ENCODE data around the gene PRRT1B.
"Not testable (repeated sequence)": the region's sequence is repeated elsewhere in the genome, so short reads cannot be mapped to it uniquely, and the experiment has no call there.

PRRT1B gene

DNA sequence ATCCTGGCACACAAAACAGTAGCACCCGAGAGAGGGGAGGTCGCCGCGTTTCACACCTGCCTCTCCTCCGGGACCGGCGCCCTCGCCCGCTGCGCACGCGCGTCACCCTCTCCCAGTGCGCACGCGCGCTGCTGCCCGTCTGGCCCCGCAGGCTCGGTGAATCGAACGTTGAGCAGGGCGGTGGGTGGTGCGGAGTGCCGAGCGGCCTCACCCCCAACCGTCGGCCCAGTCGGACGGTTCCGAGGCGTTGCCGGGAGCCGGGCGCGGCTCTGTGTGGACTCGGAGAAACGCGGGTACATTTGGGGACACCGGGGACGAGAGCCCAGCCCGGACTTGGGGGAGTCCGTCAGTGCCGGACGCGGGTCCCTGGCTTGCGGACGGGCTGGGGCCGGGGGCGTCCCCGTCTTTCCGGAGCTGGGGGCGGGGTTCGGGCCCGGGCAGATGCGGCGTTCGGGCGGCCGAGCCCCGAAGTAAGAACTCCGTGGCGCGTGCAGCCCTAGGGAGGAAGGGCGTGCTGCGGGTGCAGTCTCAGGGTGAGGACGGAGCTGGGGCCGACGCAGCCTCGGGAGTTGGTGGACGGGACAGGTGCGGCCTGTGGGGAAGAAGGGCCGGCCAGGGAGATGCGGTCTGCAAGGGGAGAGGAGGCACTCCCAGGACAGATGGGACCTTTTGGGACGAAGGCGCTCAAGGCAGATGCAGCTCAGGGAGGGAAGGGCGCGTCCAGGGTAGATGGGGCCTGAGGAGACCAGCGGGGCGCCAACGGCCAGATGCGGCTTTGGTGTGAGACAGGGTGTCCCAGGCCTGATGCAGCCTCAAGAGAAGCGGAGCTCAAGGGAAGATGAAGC, 42.3 kb upstream of the PRRT1B start, which contains the start of gene POMT1:
POMT1 (plus strand) TSS at position 138 of the 845 bp plus-strand sequence. CDS start 1,301 bp downstream, outside the sequence.
- Histone ChIP-seq H3K9ac (ENCODE audit: insufficient read length, low read depth) (peak within 1 kb of the TSS; percentile 92), H3K36me3 (ENCODE audit: insufficient read depth, insufficient read length, low read length) (peaks cover 47% of the 10 kb centered on the region)

DNA sequence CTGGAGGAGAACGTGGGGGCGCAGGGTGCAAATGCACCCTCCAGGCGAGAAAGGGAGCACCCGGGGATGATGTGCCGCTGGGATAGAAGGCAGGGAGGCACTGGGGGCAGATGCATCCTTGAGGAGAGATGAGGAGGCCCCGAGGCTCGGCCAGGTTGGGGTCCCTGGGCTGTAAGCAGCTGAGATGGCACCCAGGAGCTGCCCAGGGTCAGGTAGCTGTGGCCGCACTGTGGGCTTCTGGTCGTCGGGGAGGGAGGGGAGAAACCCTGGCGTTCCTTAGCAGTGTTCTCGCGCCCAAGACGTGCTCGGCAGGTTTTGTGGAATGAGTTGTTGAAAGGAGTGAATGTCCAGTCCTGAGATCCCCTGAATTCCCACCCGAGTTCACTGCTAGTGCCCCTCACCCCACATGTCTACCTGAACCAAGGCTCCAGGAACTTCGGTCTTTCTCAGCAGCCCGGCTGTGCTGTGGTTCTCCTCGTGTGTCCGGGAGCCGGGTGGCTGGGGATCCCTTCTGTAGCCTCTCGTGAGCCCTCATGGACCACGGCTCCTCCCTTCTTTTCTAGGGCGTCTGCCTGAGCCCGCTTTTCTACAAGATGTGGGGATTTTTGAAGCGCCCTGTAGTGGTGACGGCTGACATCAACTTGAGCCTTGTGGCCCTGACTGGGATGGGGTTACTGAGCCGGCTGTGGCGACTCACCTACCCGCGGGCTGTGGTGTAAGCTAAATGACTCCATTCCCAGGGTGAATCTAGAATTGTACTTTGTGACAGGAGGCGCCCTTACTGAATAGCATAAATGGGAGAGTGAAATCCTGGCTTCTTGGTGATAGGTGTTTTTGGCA, 41.5 kb upstream of the PRRT1B start:
- Histone ChIP-seq H3K27me3 (ENCODE audit: insufficient read depth, insufficient read length) (peaks cover 6% of the 10 kb centered on the region), H3K36me3 (ENCODE audit: insufficient read depth, insufficient read length, low read length) (peaks cover 43% of the 10 kb centered on the region), H3K9ac (ENCODE audit: insufficient read length, low read depth) (peak overlapping the region; percentile 92), H3K4me3 (ENCODE audit: insufficient read length, low read depth) (peak overlapping the region; percentile 85), H3K9me3 (ENCODE audit: insufficient read depth, low read length) (no peaks in the 10 kb centered on the region), H3K4me1 (ENCODE audit: insufficient read depth, insufficient read length) (peaks cover 9% of the 10 kb centered on the region)
- no peak for DNase-seq (ENCODE audit: low read depth, low spot score)
- TF ChIP-seq ZNF274 (IDR thresholded peaks at IDR 0.05; ENCODE audit: low read depth, low read length) (no peak), YY1 (IDR thresholded peaks at IDR 0.05; ENCODE audit: insufficient read depth, insufficient read length) (no peak), SUZ12 (IDR thresholded peaks at IDR 0.05; ENCODE audit: extremely low read depth, insufficient read depth, insufficient read length) (no peak)

More for the DNA sequence above, 42.3 kb upstream of the PRRT1B start, which contains the start of gene POMT1:
- DNase-seq (ENCODE audit: low read depth, low spot score), result peak; percentile 79
- TF ChIP-seq ZNF274 (IDR thresholded peaks at IDR 0.05; ENCODE audit: low read depth, low read length), result no peak
- no peak for TF ChIP-seq SUZ12 (IDR thresholded peaks at IDR 0.05; ENCODE audit: extremely low read depth, insufficient read depth, insufficient read length)
- no peak for TF ChIP-seq YY1 (IDR thresholded peaks at IDR 0.05; ENCODE audit: insufficient read depth, insufficient read length)
- Histone ChIP-seq H3K4me3 (ENCODE audit: insufficient read length, low read depth) (peak within 1 kb of the TSS; percentile 85), H3K9me3 (ENCODE audit: insufficient read depth, low read length) (no peaks in the 10 kb centered on the region), H3K4me1 (ENCODE audit: insufficient read depth, insufficient read length) (peaks cover 9% of the 10 kb centered on the region), H3K27me3 (ENCODE audit: insufficient read depth, insufficient read length) (peaks cover 6% of the 10 kb centered on the region)

DNA sequence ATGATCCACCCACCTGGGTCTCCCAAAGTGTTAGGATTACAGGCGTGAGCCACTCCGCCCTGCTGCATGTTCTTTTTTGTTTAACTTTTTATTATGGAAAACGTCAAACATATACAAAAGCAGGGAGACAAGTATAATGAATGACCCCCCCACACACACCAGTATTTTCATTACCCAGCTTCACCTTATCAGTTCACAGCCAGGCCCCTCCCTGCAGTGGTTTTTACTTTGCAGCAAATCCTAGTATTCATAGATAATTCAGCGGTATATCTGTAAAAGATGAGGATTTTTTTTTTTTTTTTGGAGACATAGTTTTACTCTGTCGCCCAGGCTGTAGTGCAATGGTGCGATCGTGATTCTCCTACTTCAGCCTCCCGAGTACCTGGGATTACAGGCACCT, 40.3 kb upstream of the PRRT1B start:
- no peak for DNase-seq (ENCODE audit: low read depth, low spot score)
- Histone ChIP-seq H3K4me3 (ENCODE audit: insufficient read length, low read depth) (no peak overlapping the region), H3K27me3 (ENCODE audit: insufficient read depth, insufficient read length) (peaks cover 6% of the 10 kb centered on the region), H3K9ac (ENCODE audit: insufficient read length, low read depth) (no peak overlapping the region), H3K36me3 (ENCODE audit: insufficient read depth, insufficient read length, low read length) (peaks cover 43% of the 10 kb centered on the region), H3K9me3 (ENCODE audit: insufficient read depth, low read length) (no peaks in the 10 kb centered on the region), H3K4me1 (ENCODE audit: insufficient read depth, insufficient read length) (peaks cover 4% of the 10 kb centered on the region)
- TF ChIP-seq SUZ12 (IDR thresholded peaks at IDR 0.05; ENCODE audit: extremely low read depth, insufficient read depth, insufficient read length), result no peak
- no peak for TF ChIP-seq YY1 (IDR thresholded peaks at IDR 0.05; ENCODE audit: insufficient read depth, insufficient read length)
- TF ChIP-seq ZNF274 (IDR thresholded peaks at IDR 0.05; ENCODE audit: low read depth, low read length), result no peak

DNA sequence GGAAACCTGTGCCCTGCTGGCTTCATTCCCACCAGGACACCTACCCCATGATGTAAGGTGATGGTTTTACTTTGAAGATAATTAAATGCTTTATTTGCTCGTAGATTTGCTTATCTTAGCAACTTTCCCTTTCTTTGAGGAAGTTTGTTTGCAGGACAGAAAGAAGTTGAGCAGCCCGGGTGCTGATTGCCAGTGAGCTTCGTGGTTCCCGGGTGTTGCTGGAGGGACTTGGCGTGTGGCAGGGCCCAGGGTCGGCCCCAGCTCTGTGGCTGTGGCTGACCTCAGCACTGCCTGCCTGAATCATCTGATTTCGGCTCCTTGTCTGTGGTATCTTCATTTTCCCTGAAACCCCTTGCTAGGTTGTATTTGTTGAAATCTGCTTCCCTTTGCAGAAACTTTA, 33.9 kb upstream of the PRRT1B start:
- TF ChIP-seq YY1 (IDR thresholded peaks at IDR 0.05; ENCODE audit: insufficient read depth, insufficient read length), result no peak
- no peak for TF ChIP-seq SUZ12 (IDR thresholded peaks at IDR 0.05; ENCODE audit: extremely low read depth, insufficient read depth, insufficient read length)
- TF ChIP-seq ZNF274 (IDR thresholded peaks at IDR 0.05; ENCODE audit: low read depth, low read length), result no peak
- H3K4me3 ChIP-seq (ENCODE audit: insufficient read length, low read depth), result no peak overlapping the region
- H3K4me1 ChIP-seq (ENCODE audit: insufficient read depth, insufficient read length), result no peaks in the 10 kb centered on the region
- no peak overlapping the region for H3K9ac ChIP-seq (ENCODE audit: insufficient read length, low read depth)
- H3K9me3 ChIP-seq (ENCODE audit: insufficient read depth, low read length), result peaks cover 8% of the 10 kb centered on the region; the same call in 1 of the 2 replicates
- H3K36me3 ChIP-seq (ENCODE audit: insufficient read depth, insufficient read length, low read length), result peaks cover 88% of the 10 kb centered on the region
- DNase-seq (ENCODE audit: low read depth, low spot score), result no peak
- H3K27me3 ChIP-seq (ENCODE audit: insufficient read depth, insufficient read length), result no peaks in the 10 kb centered on the region

DNA sequence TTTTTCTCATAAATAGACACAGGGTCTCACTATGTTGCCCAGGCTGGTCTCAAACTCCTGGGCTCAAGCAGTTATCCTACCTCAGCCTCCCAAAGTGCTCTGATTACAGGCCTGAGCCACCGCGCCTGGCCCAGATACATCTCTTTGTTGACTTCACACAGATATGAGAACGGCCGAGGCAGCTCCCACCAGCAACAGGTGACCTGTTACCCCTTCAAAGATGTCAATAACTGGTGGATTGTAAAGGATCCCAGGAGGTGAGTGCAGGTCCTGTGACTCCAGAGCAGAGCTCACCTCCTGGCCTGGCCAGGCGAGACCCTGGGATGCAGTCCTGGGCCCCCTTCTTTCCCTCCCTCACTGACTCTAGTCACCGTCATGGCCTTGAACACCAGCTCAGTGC, 33.4 kb upstream of the PRRT1B start:
- TF ChIP-seq ZNF274 (IDR thresholded peaks at IDR 0.05; ENCODE audit: low read depth, low read length), result no peak
- no peak for TF ChIP-seq SUZ12 (IDR thresholded peaks at IDR 0.05; ENCODE audit: extremely low read depth, insufficient read depth, insufficient read length)
- Histone ChIP-seq H3K4me3 (ENCODE audit: insufficient read length, low read depth) (no peak overlapping the region), H3K9me3 (ENCODE audit: insufficient read depth, low read length) (peaks cover 8% of the 10 kb centered on the region; the same call in 1 of the 2 replicates), H3K9ac (ENCODE audit: insufficient read length, low read depth) (no peak overlapping the region), H3K27me3 (ENCODE audit: insufficient read depth, insufficient read length) (no peaks in the 10 kb centered on the region), H3K4me1 (ENCODE audit: insufficient read depth, insufficient read length) (no peaks in the 10 kb centered on the region), H3K36me3 (ENCODE audit: insufficient read depth, insufficient read length, low read length) (peaks cover 90% of the 10 kb centered on the region)
- no peak for DNase-seq (ENCODE audit: low read depth, low spot score)

DNA sequence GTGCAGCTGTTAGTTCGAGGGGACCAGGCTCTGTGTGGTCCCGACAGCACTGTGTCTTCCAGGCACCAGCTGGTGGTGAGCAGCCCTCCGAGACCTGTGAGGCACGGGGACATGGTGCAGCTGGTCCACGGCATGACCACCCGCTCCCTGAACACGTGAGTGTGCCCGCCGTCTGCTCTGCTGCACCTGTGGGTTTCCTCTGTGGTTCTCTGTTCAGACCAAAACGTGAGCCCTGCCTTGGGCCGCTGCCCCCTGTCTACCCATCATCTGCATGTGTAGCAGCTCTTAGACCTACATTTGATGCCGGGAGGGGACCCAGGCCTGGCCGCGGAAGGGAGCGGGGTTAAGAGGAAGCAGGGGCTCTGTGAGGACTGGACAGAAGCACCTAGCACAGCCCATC, 32.1 kb upstream of the PRRT1B start:
- no peak for TF ChIP-seq ZNF274 (IDR thresholded peaks at IDR 0.05; ENCODE audit: low read depth, low read length)
- no peak for TF ChIP-seq YY1 (IDR thresholded peaks at IDR 0.05; ENCODE audit: insufficient read depth, insufficient read length)
- TF ChIP-seq SUZ12 (IDR thresholded peaks at IDR 0.05; ENCODE audit: extremely low read depth, insufficient read depth, insufficient read length), result no peak
- H3K9me3 ChIP-seq (ENCODE audit: insufficient read depth, low read length), result peaks cover 8% of the 10 kb centered on the region; the same call in 1 of the 2 replicates
- H3K36me3 ChIP-seq (ENCODE audit: insufficient read depth, insufficient read length, low read length), result peaks cover 94% of the 10 kb centered on the region
- no peaks in the 10 kb centered on the region for H3K27me3 ChIP-seq (ENCODE audit: insufficient read depth, insufficient read length)
- DNase-seq (ENCODE audit: low read depth, low spot score), result no peak
- H3K4me3 ChIP-seq (ENCODE audit: insufficient read length, low read depth), result no peak overlapping the region
- H3K4me1 ChIP-seq (ENCODE audit: insufficient read depth, insufficient read length), result no peaks in the 10 kb centered on the region
- H3K9ac ChIP-seq (ENCODE audit: insufficient read length, low read depth), result no peak overlapping the region

DNA sequence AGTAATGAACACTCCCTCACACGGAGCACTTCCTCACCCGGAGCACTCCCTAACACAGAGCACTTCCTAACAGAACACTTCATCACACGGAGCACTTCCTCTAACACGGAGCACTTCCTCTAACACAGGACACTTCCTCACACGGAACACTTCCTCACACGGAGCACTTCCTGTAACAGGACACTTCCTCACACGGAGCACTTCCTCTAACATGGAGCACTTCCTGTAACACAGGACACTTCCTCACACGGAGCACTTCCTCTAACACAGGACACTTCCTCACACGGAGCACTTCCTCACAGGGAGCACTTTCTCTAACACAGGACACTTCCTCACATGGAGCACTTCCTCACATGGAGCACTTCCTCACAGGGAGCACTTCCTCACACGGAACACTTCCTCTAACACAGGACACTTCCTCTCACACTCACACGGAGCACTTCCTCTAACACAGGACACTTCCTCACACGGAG, 29.7 kb upstream of the PRRT1B start:
- not testable (repeated sequence) for H3K4me1 ChIP-seq (ENCODE audit: insufficient read depth, insufficient read length); H3K27me3 ChIP-seq (ENCODE audit: insufficient read depth, insufficient read length); H3K4me3 ChIP-seq (ENCODE audit: insufficient read length, low read depth); H3K9me3 ChIP-seq (ENCODE audit: insufficient read depth, low read length); DNase-seq (ENCODE audit: low read depth, low spot score); H3K9ac ChIP-seq (ENCODE audit: insufficient read length, low read depth)
- peaks cover 97% of the 10 kb centered on the region for H3K36me3 ChIP-seq (ENCODE audit: insufficient read depth, insufficient read length, low read length)
